Measurements from ENCODE around the gene KAT2A.

Gene KAT2A

DNA sequence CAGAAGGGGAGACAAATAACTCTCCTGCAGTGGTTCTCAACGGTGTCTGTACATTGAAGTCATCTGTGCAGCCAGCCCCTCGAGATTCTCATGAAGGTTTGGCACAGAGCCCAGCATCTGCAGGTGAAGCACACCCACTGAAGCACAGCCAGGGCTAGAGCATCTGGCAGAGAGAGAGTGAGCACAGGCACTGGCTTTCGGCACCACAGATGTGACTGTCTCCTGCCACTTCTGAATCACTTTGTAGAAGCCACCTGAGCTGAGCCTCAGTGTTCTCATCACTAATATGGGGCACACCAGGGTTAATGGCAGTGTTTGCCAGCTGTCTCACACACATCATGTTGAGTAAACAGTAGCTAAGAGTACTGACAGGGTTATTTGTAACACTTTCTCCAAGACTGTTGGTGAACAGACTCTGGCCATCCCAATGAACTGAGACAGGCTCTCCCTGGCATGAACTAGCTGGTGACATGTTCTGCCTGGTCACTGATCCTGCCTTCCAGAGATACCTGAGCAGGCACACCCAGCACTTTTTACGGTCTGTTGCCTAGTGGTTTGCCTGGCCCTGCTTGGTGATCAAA is 12.4 kb upstream of the KAT2A start:
- Histone ChIP-seq H3K9me3 (ENCODE audit: control insufficient read depth, low read length) (no peaks in the 10 kb centered on the region), H3K27ac (ENCODE audit: low read depth, low read length, severe bottlenecking) (no peak overlapping the region), H3K4me1 (ENCODE audit: control insufficient read depth, insufficient read depth, low read length, poor library complexity, severe bottlenecking) (peaks cover 28% of the 10 kb centered on the region), H3K4me3 (ENCODE audit: extremely low read depth, insufficient read depth, low read length, poor library complexity, severe bottlenecking) (no peak overlapping the region), H3K36me3 (ENCODE audit: control insufficient read depth, insufficient read depth, low read length) (peaks cover 67% of the 10 kb centered on the region)
- WGBS, 2 experiments (ENCODE audit: insufficient coverage in 2 of 2) = 87 to 92% methylated on average over 4 of the region's 4 CpGs

GRCh38 chr17:42132941-42133340 is 11.8 kb upstream of the KAT2A start:
- H3K4me3 ChIP-seq (ENCODE audit: extremely low read depth, insufficient read depth, low read length, poor library complexity, severe bottlenecking) = no peak overlapping the region
- no peak overlapping the region for H3K27ac ChIP-seq (ENCODE audit: low read depth, low read length, severe bottlenecking)
- WGBS, 2 experiments (ENCODE audit: insufficient coverage in 2 of 2) = 87 to 97% methylated on average over 3 of the region's 3 CpGs
- no peaks in the 10 kb centered on the region for H3K9me3 ChIP-seq (ENCODE audit: control insufficient read depth, low read length)
- H3K36me3 ChIP-seq (ENCODE audit: control insufficient read depth, insufficient read depth, low read length) = peaks cover 67% of the 10 kb centered on the region
- peaks cover 28% of the 10 kb centered on the region for H3K4me1 ChIP-seq (ENCODE audit: control insufficient read depth, insufficient read depth, low read length, poor library complexity, severe bottlenecking)

GRCh38 chr17:42131981-42132432 is 10.8 kb upstream of the KAT2A start:
- H3K27ac ChIP-seq (ENCODE audit: low read depth, low read length, severe bottlenecking) = peak overlapping the region; percentile 23
- H3K9me3 ChIP-seq (ENCODE audit: control insufficient read depth, low read length) = no peaks in the 10 kb centered on the region
- WGBS, 2 experiments (ENCODE audit: insufficient coverage in 2 of 2) = 94 to 100% methylated on average over 1 to 2 of the region's 4 CpGs
- no peak overlapping the region for H3K4me3 ChIP-seq (ENCODE audit: extremely low read depth, insufficient read depth, low read length, poor library complexity, severe bottlenecking)
- peaks cover 72% of the 10 kb centered on the region for H3K36me3 ChIP-seq (ENCODE audit: control insufficient read depth, insufficient read depth, low read length)
- peaks cover 28% of the 10 kb centered on the region for H3K4me1 ChIP-seq (ENCODE audit: control insufficient read depth, insufficient read depth, low read length, poor library complexity, severe bottlenecking)

- H3K4me1 ChIP-seq (ENCODE audit: control insufficient read depth, insufficient read depth, low read length, poor library complexity, severe bottlenecking) = peaks cover 26% of the 10 kb centered on the region
Measured at GRCh38 chr17:42131232-42131631, 10.1 kb upstream of the KAT2A start.

GRCh38 chr17:42130310-42130936 is 9.3 kb upstream of the KAT2A start:
- peaks cover 76% of the 10 kb centered on the region for H3K36me3 ChIP-seq (ENCODE audit: control insufficient read depth, insufficient read depth, low read length)
- WGBS, 2 experiments (ENCODE audit: insufficient coverage in 2 of 2) = 91 to 98% methylated on average over 11 to 12 of the region's 16 CpGs
- no peak overlapping the region for H3K27ac ChIP-seq (ENCODE audit: low read depth, low read length, severe bottlenecking)
- H3K4me1 ChIP-seq (ENCODE audit: control insufficient read depth, insufficient read depth, low read length, poor library complexity, severe bottlenecking) = peaks cover 18% of the 10 kb centered on the region
- H3K4me3 ChIP-seq (ENCODE audit: extremely low read depth, insufficient read depth, low read length, poor library complexity, severe bottlenecking) = no peak overlapping the region
- no peaks in the 10 kb centered on the region for H3K9me3 ChIP-seq (ENCODE audit: control insufficient read depth, low read length)

More at GRCh38 chr17:42131232-42131631, 10.1 kb upstream of the KAT2A start:
- H3K4me3 ChIP-seq (ENCODE audit: extremely low read depth, insufficient read depth, low read length, poor library complexity, severe bottlenecking) = no peak overlapping the region
- H3K36me3 ChIP-seq (ENCODE audit: control insufficient read depth, insufficient read depth, low read length) = peaks cover 72% of the 10 kb centered on the region
- H3K9me3 ChIP-seq (ENCODE audit: control insufficient read depth, low read length) = no peaks in the 10 kb centered on the region
- WGBS, 2 experiments (ENCODE audit: insufficient coverage in 2 of 2) = 82 to 96% methylated on average over 3 to 4 of the region's 4 CpGs
- peak overlapping the region; percentile 55 for H3K27ac ChIP-seq (ENCODE audit: low read depth, low read length, severe bottlenecking)

- 92 to 98% methylated on average over 6 to 7 of the region's 8 CpGs for WGBS, 2 experiments (ENCODE audit: insufficient coverage in 2 of 2)
Measured at GRCh38 chr17:42129109-42129837, 8.1 kb upstream of the KAT2A start.

GRCh38 chr17:42127414-42127813 is 6.2 kb upstream of the KAT2A start:
- 93 to 100% methylated on average over 5 of the region's 6 CpGs for WGBS, 2 experiments (ENCODE audit: insufficient coverage in 2 of 2)
- peaks cover 76% of the 10 kb centered on the region for H3K36me3 ChIP-seq (ENCODE audit: control insufficient read depth, insufficient read depth, low read length)
- H3K9me3 ChIP-seq (ENCODE audit: control insufficient read depth, low read length) = no peaks in the 10 kb centered on the region
- H3K4me3 ChIP-seq (ENCODE audit: extremely low read depth, insufficient read depth, low read length, poor library complexity, severe bottlenecking) = no peak overlapping the region
- no peak overlapping the region for H3K27ac ChIP-seq (ENCODE audit: low read depth, low read length, severe bottlenecking)
- peaks cover 5% of the 10 kb centered on the region for H3K4me1 ChIP-seq (ENCODE audit: control insufficient read depth, insufficient read depth, low read length, poor library complexity, severe bottlenecking)

More at GRCh38 chr17:42129109-42129837, 8.1 kb upstream of the KAT2A start:
- Histone ChIP-seq H3K4me3 (ENCODE audit: extremely low read depth, insufficient read depth, low read length, poor library complexity, severe bottlenecking) (no peak overlapping the region), H3K27ac (ENCODE audit: low read depth, low read length, severe bottlenecking) (no peak overlapping the region), H3K36me3 (ENCODE audit: control insufficient read depth, insufficient read depth, low read length) (peaks cover 79% of the 10 kb centered on the region), H3K9me3 (ENCODE audit: control insufficient read depth, low read length) (no peaks in the 10 kb centered on the region), H3K4me1 (ENCODE audit: control insufficient read depth, insufficient read depth, low read length, poor library complexity, severe bottlenecking) (peaks cover 13% of the 10 kb centered on the region)

DNA sequence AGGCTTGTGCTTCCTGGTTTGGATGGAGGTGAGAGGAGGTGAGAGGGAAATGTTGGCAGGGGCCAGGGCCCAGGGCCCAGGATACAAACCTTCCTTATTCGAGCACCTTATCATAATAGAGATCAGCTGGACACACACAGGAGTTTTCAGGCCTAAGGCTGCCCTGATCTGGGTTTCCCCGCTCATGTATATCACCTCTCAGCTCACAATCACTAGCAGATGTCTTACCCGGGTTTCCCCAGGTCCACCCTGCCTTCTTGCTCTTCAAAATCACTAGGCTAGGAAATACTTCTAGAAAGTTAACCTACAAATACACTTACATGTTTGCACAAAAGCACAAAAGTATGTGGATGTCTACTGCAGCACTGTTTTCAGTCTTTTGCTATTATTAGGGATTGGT is 5.7 kb upstream of the KAT2A start:
- no peaks in the 10 kb centered on the region for H3K4me1 ChIP-seq (ENCODE audit: control insufficient read depth, insufficient read depth, low read length, poor library complexity, severe bottlenecking)
- H3K9me3 ChIP-seq (ENCODE audit: control insufficient read depth, low read length) = no peaks in the 10 kb centered on the region
- WGBS, 2 experiments (ENCODE audit: insufficient coverage in 2 of 2) = 91 to 92% methylated on average over 3 of the region's 3 CpGs
- peaks cover 76% of the 10 kb centered on the region for H3K36me3 ChIP-seq (ENCODE audit: control insufficient read depth, insufficient read depth, low read length)
- no peak overlapping the region for H3K27ac ChIP-seq (ENCODE audit: low read depth, low read length, severe bottlenecking)
- H3K4me3 ChIP-seq (ENCODE audit: extremely low read depth, insufficient read depth, low read length, poor library complexity, severe bottlenecking) = no peak overlapping the region

DNA sequence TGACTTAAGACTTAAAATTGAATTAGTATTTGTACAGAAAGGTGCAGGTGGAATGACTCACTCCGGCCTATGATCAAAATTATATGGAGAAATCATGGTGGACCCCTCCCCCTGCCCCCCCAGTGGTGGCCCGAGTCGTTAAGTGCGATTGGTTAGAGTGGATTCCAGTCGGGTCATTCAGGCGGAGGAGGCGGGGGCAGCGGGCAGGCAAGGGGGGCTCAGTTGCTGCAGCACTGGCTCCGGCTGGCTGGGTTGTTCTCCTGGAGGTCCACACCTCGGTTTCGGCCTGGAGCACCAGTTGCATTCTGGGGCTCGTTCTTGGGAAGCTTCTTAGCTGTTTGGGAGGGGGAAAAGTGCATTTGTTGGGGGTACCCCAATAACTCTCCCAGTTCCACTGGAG is 4.4 kb upstream of the KAT2A start:
- no peak overlapping the region for H3K27ac ChIP-seq (ENCODE audit: low read depth, low read length, severe bottlenecking)
- no peaks in the 10 kb centered on the region for H3K9me3 ChIP-seq (ENCODE audit: control insufficient read depth, low read length)
- H3K4me3 ChIP-seq (ENCODE audit: extremely low read depth, insufficient read depth, low read length, poor library complexity, severe bottlenecking) = no peak overlapping the region
- H3K4me1 ChIP-seq (ENCODE audit: control insufficient read depth, insufficient read depth, low read length, poor library complexity, severe bottlenecking) = peaks cover 1% of the 10 kb centered on the region
- 90 to 98% methylated on average over 7 to 8 of the region's 12 CpGs for WGBS, 2 experiments (ENCODE audit: insufficient coverage in 2 of 2)
- peaks cover 69% of the 10 kb centered on the region for H3K36me3 ChIP-seq (ENCODE audit: control insufficient read depth, insufficient read depth, low read length)

GRCh38 chr17:42124256-42124655 is 3.1 kb upstream of the KAT2A start:
- peaks cover 5% of the 10 kb centered on the region for H3K4me1 ChIP-seq (ENCODE audit: control insufficient read depth, insufficient read depth, low read length, poor library complexity, severe bottlenecking)
- no peak overlapping the region for H3K4me3 ChIP-seq (ENCODE audit: extremely low read depth, insufficient read depth, low read length, poor library complexity, severe bottlenecking)
- peaks cover 56% of the 10 kb centered on the region for H3K36me3 ChIP-seq (ENCODE audit: control insufficient read depth, insufficient read depth, low read length)
- 90 to 91% methylated on average over 3 of the region's 3 CpGs for WGBS, 2 experiments (ENCODE audit: insufficient coverage in 2 of 2)
- no peaks in the 10 kb centered on the region for H3K9me3 ChIP-seq (ENCODE audit: control insufficient read depth, low read length)
- H3K27ac ChIP-seq (ENCODE audit: low read depth, low read length, severe bottlenecking) = no peak overlapping the region
